RPMI7951 (cell line): ENCODE results near the gene HHIPL1. TPM values are rescaled to one million over a fixed set of nuclear protein-coding genes. Genes with fewer than 3 reads are reported as not detected.
"Not testable (repeated sequence)": the region's sequence is repeated elsewhere in the genome, so short reads cannot be mapped to it uniquely, and the experiment has no call there.

ENCODE experiments used
- DNase-seq: peaks from one replicate; pipeline ENCODE4 v3.0.0-alpha.2; 2012; ENCODE audit warnings: low read depth
- total RNA-seq: library from RNA; depleted of rRNA; stranded (reverse); fragments of >200 nt; shearing (Covaris generic); gene quantifications from 2 replicates; pipeline ENCODE4 v1.2.3, GENCODE V29; 2014

Gene HHIPL1
- total RNA-seq, 1 experiment from 2014 or later, result 0.24 TPM

GRCh38 chr14:99660006-99660566, 15.2 kb downstream of the HHIPL1 start:
- DNase-seq, result no peak

- no peak for DNase-seq
These were observed 15.9 kb downstream of the HHIPL1 start for GRCh38 chr14:99660794-99661193.

- DNase-seq, result not testable (repeated sequence)
These were observed 16.3 kb downstream of the HHIPL1 start for GRCh38 chr14:99661206-99661605.

- no peak for DNase-seq
These were observed 17.9 kb downstream of the HHIPL1 start for GRCh38 chr14:99662846-99663245.

GRCh38 chr14:99663386-99664057, 18.6 kb downstream of the HHIPL1 start:
- DNase-seq, result no peak

- no peak for DNase-seq
These were observed 19.4 kb downstream of the HHIPL1 start for GRCh38 chr14:99664058-99664936.

GRCh38 chr14:99664937-99665273, 20.0 kb downstream of the HHIPL1 start:
- DNase-seq, result no peak

GRCh38 chr14:99666533-99666932, 21.6 kb downstream of the HHIPL1 start:
- DNase-seq, result no peak

GRCh38 chr14:99667045-99667444, 22.1 kb downstream of the HHIPL1 start:
- no peak for DNase-seq

DNA sequence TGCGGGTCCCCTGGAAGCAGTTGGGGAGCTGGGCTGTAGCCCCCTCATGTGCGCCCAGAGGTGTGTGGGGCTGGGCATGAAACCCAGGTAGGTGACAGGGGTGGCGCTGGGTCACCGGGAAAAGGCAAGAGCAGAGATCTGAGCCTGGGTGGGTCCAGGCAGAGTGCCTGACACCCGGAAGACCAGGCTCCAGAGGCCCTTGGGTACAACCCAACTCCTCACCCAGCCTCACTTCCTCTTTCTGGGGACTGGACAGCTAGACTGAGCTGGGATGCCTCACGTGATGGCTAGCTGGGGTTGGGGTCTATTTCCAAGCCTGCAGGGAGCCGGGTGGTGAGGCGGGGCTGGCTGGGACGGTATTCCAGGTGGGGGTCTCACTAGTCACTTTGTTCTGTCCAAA, 22.9 kb downstream of the HHIPL1 start:
- DNase-seq, result no peak

GRCh38 chr14:99668307-99669295, 23.7 kb downstream of the HHIPL1 start:
- no peak for DNase-seq

- no peak for DNase-seq
These were observed 25.7 kb downstream of the HHIPL1 start for GRCh38 chr14:99670361-99671234.

DNA sequence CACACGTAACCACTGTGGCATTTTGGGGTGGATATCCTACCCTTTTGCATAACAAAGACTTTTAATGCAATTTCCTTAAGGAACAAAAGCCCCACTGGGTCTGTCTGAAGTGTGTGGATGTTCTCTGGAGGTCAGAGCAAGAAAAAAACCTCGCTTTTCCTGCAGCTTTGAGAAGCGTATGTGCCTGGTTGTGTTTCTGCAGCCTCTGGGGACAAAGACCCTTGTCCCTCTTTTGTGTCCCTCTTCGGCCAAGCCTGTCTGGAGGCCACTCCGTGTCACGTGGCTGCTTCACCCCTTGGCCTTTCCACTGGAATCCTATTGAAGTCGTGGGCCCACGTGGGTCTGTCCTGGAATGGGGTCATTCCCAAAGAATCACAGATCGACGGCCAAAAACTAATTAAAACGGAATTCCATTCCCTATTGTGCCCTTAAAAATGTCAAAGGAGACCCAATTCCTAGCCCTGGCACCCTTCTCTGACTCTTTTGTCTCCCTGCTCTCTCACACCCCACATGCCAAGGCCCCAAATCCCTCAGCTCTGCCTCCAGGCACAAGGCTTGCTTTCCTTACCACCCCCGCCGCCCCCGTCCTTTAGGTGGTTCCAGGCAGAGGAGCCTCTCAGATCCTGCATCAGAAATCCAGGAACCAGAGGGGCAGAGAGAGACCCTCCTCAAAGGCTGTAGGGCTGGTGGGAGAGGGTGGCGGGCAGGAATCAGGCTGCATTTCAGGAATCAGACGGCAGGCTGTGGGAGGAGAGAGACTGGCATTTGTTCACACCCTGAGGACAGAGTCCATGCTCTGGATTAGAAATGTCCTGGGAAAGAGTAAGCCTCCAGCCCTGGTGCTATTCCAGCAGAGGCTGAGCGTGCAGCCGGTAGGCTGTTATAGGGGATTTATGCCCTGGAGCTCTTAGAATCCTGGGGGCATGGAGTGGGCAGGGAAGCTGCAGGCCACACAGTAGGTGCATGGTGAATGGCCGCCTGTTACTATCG, 26.6 kb downstream of the HHIPL1 start:
- no peak for DNase-seq

GRCh38 chr14:99672506-99673304, 27.8 kb downstream of the HHIPL1 start:
- no peak for DNase-seq

DNA sequence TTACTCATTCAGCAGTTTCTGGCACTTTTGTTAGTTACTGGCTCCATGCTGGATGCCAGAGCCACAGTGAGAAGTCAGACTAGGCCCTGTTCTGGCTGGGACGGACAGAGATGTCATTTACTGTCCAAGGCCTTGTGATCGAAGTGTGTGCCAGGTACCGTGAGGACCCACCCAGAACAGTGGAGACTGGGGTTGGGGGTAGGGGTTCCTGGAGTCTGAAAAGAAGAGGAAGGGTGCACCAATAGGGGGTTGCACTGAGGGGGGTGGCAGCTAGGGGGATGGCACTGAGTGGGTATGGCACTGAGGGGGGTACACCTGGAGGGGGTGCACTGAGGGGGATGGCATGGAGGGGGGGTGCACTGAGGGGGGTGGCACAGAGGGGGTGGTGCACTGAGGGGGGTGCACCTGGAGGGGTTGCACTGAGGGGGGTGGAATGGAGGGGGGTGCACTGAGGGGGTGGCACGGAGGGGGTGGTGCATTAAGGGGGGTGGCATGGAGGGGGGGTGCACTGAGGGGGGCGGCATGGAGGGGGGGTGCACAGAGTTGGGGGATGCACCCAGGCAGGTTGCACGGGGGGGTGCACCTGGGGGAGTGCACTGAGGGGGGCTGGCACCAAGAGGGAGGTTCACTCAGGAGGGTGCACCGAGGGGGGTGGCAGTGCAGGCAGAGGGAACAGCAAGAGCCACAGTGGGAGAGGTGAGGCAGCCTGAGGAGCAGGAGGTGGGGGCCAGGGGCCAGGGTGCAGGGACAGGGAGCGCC, 28.6 kb downstream of the HHIPL1 start:
- no peak for DNase-seq

GRCh38 chr14:99674064-99674650, 29.2 kb downstream of the HHIPL1 start:
- DNase-seq, result no peak

- DNase-seq, result no peak
These were observed 29.9 kb downstream of the HHIPL1 start for GRCh38 chr14:99674776-99675381.
